Measurements from ENCODE around the gene LDB2. TPM values are rescaled to one million over a fixed set of nuclear protein-coding genes. Genes with fewer than 3 reads are reported as not detected.

LDB2 gene
- total and polyA plus RNA-seq, 7 donors, result 7.0 to 18.9 (median 10.1) TPM

DNA sequence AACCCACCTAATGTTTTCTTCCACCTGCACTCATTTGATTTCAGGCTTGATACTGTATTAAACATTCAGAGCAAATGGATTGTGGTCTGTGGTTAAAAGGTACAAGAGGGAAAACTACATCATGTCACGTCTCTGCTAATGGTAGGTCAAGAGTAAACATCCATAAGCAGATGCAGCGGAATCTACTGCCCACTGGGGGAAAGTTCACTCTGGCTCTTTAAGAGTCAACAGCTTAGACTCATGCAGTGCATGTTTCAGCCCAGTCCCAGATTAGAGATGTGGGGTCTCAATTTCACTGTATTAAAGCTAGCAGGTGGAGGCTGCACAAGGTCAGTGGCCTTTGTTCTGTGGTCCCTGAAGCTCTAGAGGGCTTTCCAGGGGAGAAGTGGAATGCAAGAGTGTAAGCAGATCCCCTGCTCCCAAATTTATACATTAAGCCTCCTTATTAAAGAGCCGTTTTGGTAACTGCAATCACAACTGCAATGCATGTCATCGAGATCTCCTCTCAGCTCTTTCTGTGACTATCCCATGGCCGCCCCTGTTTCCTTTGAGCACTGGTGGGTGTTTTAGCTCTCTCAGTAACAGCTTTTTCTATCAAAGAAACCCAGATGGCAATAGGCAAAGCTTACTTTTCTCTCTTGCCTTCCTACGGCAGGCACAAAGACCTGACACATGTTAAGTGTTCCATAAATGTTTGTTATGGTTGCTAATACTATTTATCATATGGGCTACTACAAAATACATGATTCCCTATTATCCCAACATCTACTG lies 53.4 kb downstream of the LDB2 start:
- intact Hi-C loops (cut with DNase I), result no loop called here
- H3K4me3 ChIP-seq, result no peak overlapping the region
- H3K27ac ChIP-seq, result no peak overlapping the region
- DNase-seq (no peak), ATAC-seq (no peak)
- H3K4me1 ChIP-seq, result peaks cover 7% of the 10 kb centered on the region
- no peaks in the 10 kb centered on the region for H3K27me3 ChIP-seq (ENCODE audit: insufficient read depth in 3 of 3, low read length in 2 of 3)
- TF ChIP-seq, protein P1, sequence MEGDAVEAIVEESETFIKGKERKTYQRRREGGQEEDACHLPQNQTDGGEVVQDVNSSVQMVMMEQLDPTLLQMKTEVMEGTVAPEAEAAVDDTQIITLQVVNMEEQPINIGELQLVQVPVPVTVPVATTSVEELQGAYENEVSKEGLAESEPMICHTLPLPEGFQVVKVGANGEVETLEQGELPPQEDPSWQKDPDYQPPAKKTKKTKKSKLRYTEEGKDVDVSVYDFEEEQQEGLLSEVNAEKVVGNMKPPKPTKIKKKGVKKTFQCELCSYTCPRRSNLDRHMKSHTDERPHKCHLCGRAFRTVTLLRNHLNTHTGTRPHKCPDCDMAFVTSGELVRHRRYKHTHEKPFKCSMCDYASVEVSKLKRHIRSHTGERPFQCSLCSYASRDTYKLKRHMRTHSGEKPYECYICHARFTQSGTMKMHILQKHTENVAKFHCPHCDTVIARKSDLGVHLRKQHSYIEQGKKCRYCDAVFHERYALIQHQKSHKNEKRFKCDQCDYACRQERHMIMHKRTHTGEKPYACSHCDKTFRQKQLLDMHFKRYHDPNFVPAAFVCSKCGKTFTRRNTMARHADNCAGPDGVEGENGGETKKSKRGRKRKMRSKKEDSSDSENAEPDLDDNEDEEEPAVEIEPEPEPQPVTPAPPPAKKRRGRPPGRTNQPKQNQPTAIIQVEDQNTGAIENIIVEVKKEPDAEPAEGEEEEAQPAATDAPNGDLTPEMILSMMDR (IDR thresholded peaks at IDR 0.05), result no peak
- no peaks in the 10 kb centered on the region for H3K36me3 ChIP-seq (ENCODE audit: insufficient read depth in 1 of 2, low read depth in 1 of 2)
- no peaks in the 10 kb centered on the region for H3K9me3 ChIP-seq
- WGBS, 3 donors, result 21 to 30% (median 30%) methylated on average over 6 of the region's 6 CpGs

DNA sequence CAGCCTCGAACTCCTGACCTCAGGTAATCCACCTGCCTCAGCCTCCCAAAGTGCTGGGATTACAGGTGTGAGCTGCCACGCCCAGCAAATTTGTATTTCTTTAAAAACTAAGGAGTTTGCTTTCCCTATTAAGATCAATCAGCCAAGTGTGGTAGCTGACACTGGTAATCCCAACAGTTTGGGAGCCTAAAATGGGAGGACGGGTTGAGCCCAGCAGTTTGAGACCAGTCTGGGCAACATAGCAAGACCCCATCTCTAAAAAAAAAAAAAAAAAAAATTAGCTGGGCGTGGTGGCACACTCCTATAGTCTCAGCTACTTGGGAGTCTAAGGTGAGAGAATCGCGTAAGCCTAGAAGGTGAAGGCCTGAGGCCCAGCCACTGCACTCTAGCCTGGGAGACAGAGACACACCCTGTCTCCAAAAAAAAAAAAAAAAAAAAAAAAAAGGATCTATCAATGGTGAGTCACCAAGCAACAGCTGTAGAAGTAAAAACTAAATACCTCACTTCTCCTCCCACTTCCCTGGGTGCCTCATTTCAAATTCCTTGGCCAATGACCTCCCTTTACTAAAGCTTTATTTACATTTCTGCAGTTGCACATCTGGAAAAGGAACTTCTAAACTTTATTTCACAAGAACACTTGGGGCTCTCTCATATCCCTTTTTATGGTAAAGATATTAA lies 54.5 kb downstream of the LDB2 start:
- TF ChIP-seq, protein P1 (IDR thresholded peaks at IDR 0.05), result no peak
- ATAC-seq, result no peak
- no peak for DNase-seq
- H3K4me3 ChIP-seq, result no peak overlapping the region
- peaks cover 7% of the 10 kb centered on the region for H3K4me1 ChIP-seq
- H3K27ac ChIP-seq, result no peak overlapping the region
- no peaks in the 10 kb centered on the region for H3K9me3 ChIP-seq
- H3K36me3 ChIP-seq (ENCODE audit: insufficient read depth in 1 of 2, low read depth in 1 of 2), result no peaks in the 10 kb centered on the region
- no peaks in the 10 kb centered on the region for H3K27me3 ChIP-seq (ENCODE audit: insufficient read depth in 3 of 3, low read length in 2 of 3)
- 88 to 90% (median 89%) methylated on average over 6 of the region's 6 CpGs for WGBS, 3 donors
- intact Hi-C loops (cut with DNase I), result no loop called here

DNA sequence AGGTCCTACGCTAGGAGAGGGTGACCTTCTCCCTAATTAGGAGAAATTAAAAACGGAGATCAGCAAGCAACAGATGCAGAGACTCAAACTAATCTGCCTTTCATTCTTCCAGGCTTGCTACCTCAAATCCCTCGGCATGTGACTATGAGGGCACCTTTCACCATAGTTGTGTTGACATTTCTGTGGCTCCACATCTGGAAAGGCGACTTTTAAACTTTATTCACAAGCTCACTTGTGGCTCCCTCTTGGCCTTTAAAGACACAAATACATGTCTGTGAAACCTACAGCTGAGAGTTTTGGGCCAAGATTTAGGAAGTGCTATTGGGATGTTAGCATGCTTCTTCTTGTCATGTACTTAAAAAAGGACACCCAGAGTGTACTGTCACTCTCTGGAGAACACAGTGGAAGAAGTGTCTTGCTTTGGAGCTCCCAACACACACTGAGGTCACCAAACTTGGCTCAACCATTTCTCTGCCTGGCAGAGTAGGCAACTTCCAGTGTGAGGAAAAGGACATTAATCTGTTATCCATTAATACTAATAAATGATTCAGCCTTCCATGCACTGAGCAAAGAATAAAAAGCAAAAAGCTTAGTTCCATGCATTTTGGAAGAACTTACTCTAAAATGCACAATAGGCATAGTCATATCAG lies 60.1 kb downstream of the LDB2 start:
- intact Hi-C loops (cut with DNase I), result no loop called here
- no peaks in the 10 kb centered on the region for H3K9me3 ChIP-seq

DNA sequence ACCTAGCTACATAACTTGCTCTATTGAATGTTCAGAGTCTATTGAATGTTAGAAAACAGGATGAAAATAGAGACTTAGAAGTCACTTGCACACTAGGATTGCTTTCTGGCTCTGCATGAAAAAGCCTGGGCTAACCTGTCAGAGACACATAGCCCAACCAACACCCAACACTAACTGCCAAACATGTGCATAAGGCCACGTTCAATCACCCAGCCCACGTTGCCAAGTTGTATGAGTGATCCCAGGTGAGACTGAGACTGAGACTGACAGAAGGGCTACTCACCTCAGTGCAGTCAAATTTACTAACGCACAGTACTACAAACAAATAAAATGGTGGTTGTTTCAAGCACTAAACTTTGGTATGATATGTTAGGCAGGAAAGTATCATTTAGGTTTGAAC lies 61.0 kb downstream of the LDB2 start:
- DNase-seq (no peak), ATAC-seq (no peak)
- no peak overlapping the region for H3K4me3 ChIP-seq
- no peaks in the 10 kb centered on the region for H3K4me1 ChIP-seq
- H3K36me3 ChIP-seq (ENCODE audit: insufficient read depth in 1 of 2, low read depth in 1 of 2), result no peaks in the 10 kb centered on the region
- H3K9me3 ChIP-seq, result no peaks in the 10 kb centered on the region
- TF ChIP-seq, protein P1 (IDR thresholded peaks at IDR 0.05), result no peak
- 67 to 78% (median 75%) methylated on average over 3 of the region's 3 CpGs for WGBS, 3 donors
- intact Hi-C loops (cut with DNase I), result no loop called here
- H3K27ac ChIP-seq, result no peak overlapping the region
- H3K27me3 ChIP-seq (ENCODE audit: insufficient read depth in 3 of 3, low read length in 2 of 3), result no peaks in the 10 kb centered on the region

More for the DNA sequence above, 60.1 kb downstream of the LDB2 start:
- no peak for DNase-seq
- no peaks in the 10 kb centered on the region for H3K27me3 ChIP-seq (ENCODE audit: insufficient read depth in 3 of 3, low read length in 2 of 3)
- H3K36me3 ChIP-seq (ENCODE audit: insufficient read depth in 1 of 2, low read depth in 1 of 2), result no peaks in the 10 kb centered on the region
- H3K27ac ChIP-seq, result no peak overlapping the region
- no peak overlapping the region for H3K4me3 ChIP-seq
- no peaks in the 10 kb centered on the region for H3K4me1 ChIP-seq
- TF ChIP-seq, protein P1 (IDR thresholded peaks at IDR 0.05), result no peak
- 35 to 46% (median 43%) methylated on average over 4 of the region's 4 CpGs for WGBS, 3 donors
- no peak for ATAC-seq

Data from psoas muscle (tissue), 8 donors.